ENCODE results near the gene CA5A.
A peak's percentile ranks its signal among the peaks of the same experiment; 100 is the strongest.

Gene CA5A

GRCh38 chr16:87966064-87966645 lies 29.8 kb upstream of the CA5A start:
- Histone ChIP-seq H3K4me2 (peak overlapping the region; percentile 75 to 96 (median 83)), H3K9ac (peak overlapping the region; percentile 46 to 78 (median 65); a peak in 19 of 22 replicates), H3K27me3 (no peaks in the 10 kb centered on the region), H3K9me3 (replicated peaks in 1 of 11) (peaks cover 7 to 14% (median 8%) of the 10 kb centered on the region in 11 experiments), H3K4me1 (peaks cover 43 to 60% (median 52%) of the 10 kb centered on the region in 10 experiments), H3K4me3 (no peak overlapping the region), H3K36me3 (peaks cover 7 to 22% (median 8%) of the 10 kb centered on the region in 11 experiments), H4K20me1 (peaks cover 0 to 92% (median 23%) of the 10 kb centered on the region in 11 experiments; a peak in 14 of 22 replicates), H3K27ac (peak overlapping the region; percentile 56 to 72 (median 64); a peak in 20 of 22 replicates)
- no peak for TF ChIP-seq Cebpa-rat (IDR thresholded peaks at IDR 0.05)

- H4K20me1 ChIP-seq, result peaks cover 0 to 95% (median 23%) of the 10 kb centered on the region in 11 experiments; a peak in 14 of 22 replicates
- peaks cover 0 to 20% (median 3%) of the 10 kb centered on the region in 11 experiments; a peak in 12 of 22 replicates for H3K36me3 ChIP-seq
- no peaks in the 10 kb centered on the region for H3K27me3 ChIP-seq
- no peak overlapping the region for H3K4me3 ChIP-seq
- H3K4me2 ChIP-seq, result peak overlapping the region in 4 of 11 experiments; percentile 67 to 85 (median 76); a peak in 3 of 22 replicates
- 0 out of 22 replicates have a peak overlapping the region, but pooled peaks of 2 of the 11 experiments have one; percentile 56 to 64 for H3K27ac ChIP-seq
- no peak overlapping the region for H3K9ac ChIP-seq
- peaks cover 43 to 68% (median 56%) of the 10 kb centered on the region in 10 experiments for H3K4me1 ChIP-seq
- no peak for TF ChIP-seq Cebpa-rat (IDR thresholded peaks at IDR 0.05)
- H3K9me3 ChIP-seq (replicated peaks in 1 of 11), result peaks cover 0 to 7% (median under 1%) of the 10 kb centered on the region in 11 experiments; a peak in 11 of 22 replicates
Measured at GRCh38 chr16:87965417-87965816, 29.1 kb upstream of the CA5A start.

DNA sequence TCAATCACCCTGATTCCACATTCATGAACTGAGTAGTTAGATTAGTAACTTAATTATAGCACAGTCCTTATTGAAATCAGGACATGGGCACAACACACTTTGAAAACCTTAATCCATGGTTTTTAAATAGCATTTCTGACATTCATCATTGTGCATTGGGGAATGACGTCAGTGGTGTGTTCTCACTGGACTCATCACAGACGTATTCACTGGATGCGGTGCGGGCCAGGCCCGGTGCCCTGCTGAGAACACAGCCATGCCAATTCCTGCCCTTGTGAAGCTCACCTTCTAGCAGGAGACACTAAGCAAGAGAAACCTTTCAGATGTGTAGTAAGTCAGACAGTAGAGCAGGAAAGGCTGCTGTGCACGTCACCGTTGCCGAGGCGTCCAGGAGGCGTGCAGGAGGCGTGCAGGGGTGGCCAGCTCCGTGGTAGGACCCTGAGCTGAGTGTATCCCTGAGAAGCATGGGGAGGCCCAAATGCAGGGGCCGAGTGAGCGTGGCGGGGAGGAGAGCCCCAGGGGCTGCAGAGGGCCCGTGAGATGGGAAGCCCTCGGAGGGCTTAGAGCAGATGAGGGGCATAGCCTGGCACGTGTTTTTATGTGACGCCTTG lies 27.8 kb upstream of the CA5A start:
- H3K36me3 ChIP-seq, result peaks cover 0 to 15% (median 2%) of the 10 kb centered on the region in 11 experiments; a peak in 4 of 22 replicates
- H3K27ac ChIP-seq, result peak overlapping the region in 10 of 11 experiments; percentile 41 to 68 (median 56); a peak in 21 of 22 replicates
- peaks cover 56 to 77% (median 65%) of the 10 kb centered on the region in 10 experiments for H3K4me1 ChIP-seq
- H3K9ac ChIP-seq, result peak overlapping the region; percentile 7 to 57 (median 47); a peak in 13 of 22 replicates
- H3K9me3 ChIP-seq (replicated peaks in 1 of 11), result no peaks in the 10 kb centered on the region
- no peak for TF ChIP-seq Cebpa-rat (IDR thresholded peaks at IDR 0.05)
- H4K20me1 ChIP-seq, result peaks cover 0 to 95% (median 28%) of the 10 kb centered on the region in 11 experiments; a peak in 14 of 22 replicates
- peak overlapping the region; percentile 62 to 80 (median 69) for H3K4me2 ChIP-seq
- no peaks in the 10 kb centered on the region for H3K27me3 ChIP-seq
- H3K4me3 ChIP-seq, result no peak overlapping the region

DNA sequence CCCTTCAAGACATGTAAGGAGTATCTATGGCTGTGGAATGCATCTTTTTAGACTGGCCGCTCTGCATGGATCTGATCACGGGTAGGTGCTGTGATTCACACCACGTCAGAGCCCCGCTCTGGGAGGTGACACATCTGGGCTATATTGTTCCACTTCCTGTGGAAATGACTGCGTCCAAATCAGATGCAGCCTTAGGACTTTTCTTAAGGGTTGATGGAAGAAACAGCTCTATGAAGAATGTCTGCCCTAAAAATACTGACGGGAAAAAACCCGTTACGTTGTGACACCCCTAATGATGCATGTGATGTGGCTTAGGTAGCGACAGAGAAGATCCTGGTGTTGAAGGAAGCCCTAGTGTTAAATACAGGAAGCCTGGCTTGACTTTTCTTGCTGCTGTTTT lies 27.1 kb upstream of the CA5A start:
- H3K4me3 ChIP-seq, result peak overlapping the region in 1 of 10 experiments; percentile 13; a peak in 1 of 20 replicates
- H3K36me3 ChIP-seq, result peaks cover 0 to 14% (median 0%) of the 10 kb centered on the region in 11 experiments; a peak in 4 of 22 replicates
- peaks cover 63 to 84% (median 72%) of the 10 kb centered on the region in 10 experiments for H3K4me1 ChIP-seq
- H3K4me2 ChIP-seq, result peak overlapping the region; percentile 62 to 80 (median 69)
- no peaks in the 10 kb centered on the region for H3K9me3 ChIP-seq (replicated peaks in 1 of 11)
- H3K27ac ChIP-seq, result peak overlapping the region in 10 of 11 experiments; percentile 41 to 68 (median 56); a peak in 21 of 22 replicates
- no peak for TF ChIP-seq Cebpa-rat (IDR thresholded peaks at IDR 0.05)
- H4K20me1 ChIP-seq, result peaks cover 0 to 95% (median 25%) of the 10 kb centered on the region in 11 experiments; a peak in 15 of 22 replicates
- H3K9ac ChIP-seq, result peak overlapping the region; percentile 7 to 57 (median 47); a peak in 17 of 22 replicates
- no peaks in the 10 kb centered on the region for H3K27me3 ChIP-seq

GRCh38 chr16:87961623-87962022 lies 25.3 kb upstream of the CA5A start:
- no peak for TF ChIP-seq Cebpa-rat (IDR thresholded peaks at IDR 0.05)
- Histone ChIP-seq H3K4me3 (no peak overlapping the region), H3K9me3 (replicated peaks in 1 of 11) (no peaks in the 10 kb centered on the region), H4K20me1 (peaks cover 0 to 97% (median 26%) of the 10 kb centered on the region in 11 experiments; a peak in 15 of 22 replicates), H3K4me2 (no peak overlapping the region), H3K27ac (no peak overlapping the region), H3K27me3 (no peaks in the 10 kb centered on the region), H3K4me1 (peaks cover 73 to 89% (median 80%) of the 10 kb centered on the region in 10 experiments), H3K36me3 (peaks cover 0 to 25% (median 9%) of the 10 kb centered on the region in 11 experiments; a peak in 11 of 22 replicates), H3K9ac (no peak overlapping the region)

GRCh38 chr16:87960852-87961251 lies 24.5 kb upstream of the CA5A start:
- H3K27ac ChIP-seq, result no peak overlapping the region
- H3K27me3 ChIP-seq, result no peaks in the 10 kb centered on the region
- peaks cover 0 to 25% (median 9%) of the 10 kb centered on the region in 11 experiments; a peak in 11 of 22 replicates for H3K36me3 ChIP-seq
- H3K9ac ChIP-seq, result no peak overlapping the region; a peak in 1 of 22 replicates
- H3K4me2 ChIP-seq, result peak overlapping the region in 5 of 11 experiments; percentile 84 to 100 (median 94); a peak in 5 of 22 replicates
- H3K4me1 ChIP-seq, result peaks cover 73 to 89% (median 81%) of the 10 kb centered on the region in 10 experiments
- peaks cover 0 to 89% (median 18%) of the 10 kb centered on the region in 11 experiments; a peak in 15 of 22 replicates for H4K20me1 ChIP-seq
- H3K4me3 ChIP-seq, result no peak overlapping the region
- TF ChIP-seq Cebpa-rat (IDR thresholded peaks at IDR 0.05), result no peak
- H3K9me3 ChIP-seq (replicated peaks in 1 of 11), result no peaks in the 10 kb centered on the region

DNA sequence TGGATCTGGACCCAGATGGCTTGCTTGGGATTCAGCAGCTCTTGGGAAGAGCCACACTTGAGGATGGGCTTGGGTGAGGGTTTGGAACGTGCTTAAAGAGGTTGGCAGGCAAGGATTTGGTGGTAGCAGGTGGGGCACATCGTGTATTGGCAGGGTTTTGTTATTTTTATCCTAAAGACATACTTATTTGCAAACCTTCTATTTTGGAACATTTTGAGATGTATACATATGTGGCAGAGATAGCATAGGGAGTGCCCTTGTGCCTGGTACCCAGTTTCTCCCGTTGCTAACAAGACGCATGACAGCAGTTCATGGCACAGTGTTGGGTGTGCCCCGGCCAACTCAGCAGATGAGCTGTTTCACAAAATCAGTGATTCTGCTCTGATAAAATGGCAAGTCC lies 24.0 kb upstream of the CA5A start:
- Histone ChIP-seq H3K27ac (peak overlapping the region; percentile 66 to 100 (median 77)), H3K4me3 (peak overlapping the region in 9 of 10 experiments; percentile 32 to 66 (median 48); a peak in 13 of 20 replicates), H3K9ac (peak overlapping the region; percentile 48 to 77 (median 74); a peak in 21 of 22 replicates), H3K27me3 (no peaks in the 10 kb centered on the region), H3K4me2 (peak overlapping the region; percentile 84 to 100 (median 94)), H3K4me1 (peaks cover 76 to 91% (median 84%) of the 10 kb centered on the region in 10 experiments), H4K20me1 (peaks cover 0 to 89% (median 16%) of the 10 kb centered on the region in 11 experiments; a peak in 15 of 22 replicates), H3K9me3 (replicated peaks in 1 of 11) (no peaks in the 10 kb centered on the region), H3K36me3 (peaks cover 0 to 28% (median 9%) of the 10 kb centered on the region in 11 experiments; a peak in 11 of 22 replicates)
- TF ChIP-seq Cebpa-rat (IDR thresholded peaks at IDR 0.05), result no peak

- TF ChIP-seq Cebpa-rat (IDR thresholded peaks at IDR 0.05), result no peak
- peaks cover 0 to 89% (median 10%) of the 10 kb centered on the region in 11 experiments; a peak in 15 of 22 replicates for H4K20me1 ChIP-seq
- H3K4me1 ChIP-seq, result peaks cover 81 to 91% (median 86%) of the 10 kb centered on the region in 10 experiments
- peak overlapping the region; percentile 32 to 66 (median 48) for H3K4me3 ChIP-seq
- no peaks in the 10 kb centered on the region for H3K9me3 ChIP-seq (replicated peaks in 1 of 11)
- H3K27ac ChIP-seq, result peak overlapping the region; percentile 66 to 100 (median 77)
- H3K27me3 ChIP-seq, result no peaks in the 10 kb centered on the region
- peak overlapping the region; percentile 48 to 77 (median 74) for H3K9ac ChIP-seq
- peaks cover 0 to 36% (median 16%) of the 10 kb centered on the region in 11 experiments; a peak in 13 of 22 replicates for H3K36me3 ChIP-seq
- peak overlapping the region; percentile 84 to 100 (median 94) for H3K4me2 ChIP-seq
Measured at GRCh38 chr16:87959391-87959990, 23.2 kb upstream of the CA5A start.

All from BLaER1 treated with 17β-estradiol and CSF1 and Interleukin-3, amounts not matched to agents 10 nM and 100 nM (cell line).